NCI-H1436 (cell line): ENCODE results near the gene POF1B.

Source experiments
- DNase-seq: peaks from one replicate; lab custom pipeline; 2025; lab: John Stamatoyannopoulos, UW

The POF1B gene

GRCh38 chrX:85243761-85244449 is 135.6 kb downstream of the POF1B start, which contains the start of the genes SATL1 and ZNF711:
Gene SATL1 (minus strand): TSS chrX:85243779. CDS start chrX:85108968, 134,811 bp downstream.
Gene ZNF711 (plus strand): TSS chrX:85243991. CDS start chrX:85247573, 3,582 bp downstream.
- peak; percentile 97 for DNase-seq

- no peak for DNase-seq
Observed at GRCh38 chrX:85243155-85243554, 136.3 kb downstream of the POF1B start.
